GM18873 (cell line): Measurements from ENCODE around the gene RCAN1.
"Not testable (repeated sequence)": the region's sequence is repeated elsewhere in the genome, so short reads cannot be mapped to it uniquely, and the experiment has no call there.

Experiments
- ATAC-seq: cut with Tn5 transposase; IDR thresholded peaks from one replicate; pipeline ENCODE4 v1.9.1; 2021; ENCODE audit warnings: mild to moderate bottlenecking, moderate library complexity, moderate number of reproducible peaks; ENCODE audit not compliant: unreplicated experiment, low FRiP score

Gene RCAN1

DNA sequence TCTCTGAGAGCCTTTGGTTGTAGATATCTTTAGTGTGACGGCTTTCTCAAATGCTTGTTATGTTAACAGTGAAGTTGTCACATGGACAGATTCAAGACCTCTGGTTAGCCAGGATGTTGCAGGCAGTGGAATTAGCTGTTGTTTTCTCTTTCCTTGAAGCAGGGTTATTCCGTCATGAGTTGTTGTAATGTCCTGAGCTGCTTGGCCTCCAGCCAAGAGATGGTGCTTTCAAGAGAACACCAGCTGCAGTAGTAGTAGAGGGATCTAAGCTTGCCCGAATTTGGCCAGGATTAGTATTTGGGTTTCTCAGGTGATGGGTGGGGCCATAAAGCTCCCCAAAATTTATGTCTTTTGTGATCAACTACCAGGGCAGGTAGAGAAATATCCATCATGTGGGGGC is 116.3 kb downstream of the RCAN1 start:
- ATAC-seq: no peak

- ATAC-seq: not testable (repeated sequence)
These were observed 131.1 kb downstream of the RCAN1 start for GRCh38 chr21:34483854-34484253.

GRCh38 chr21:34483435-34483834 is 131.5 kb downstream of the RCAN1 start:
- not testable (repeated sequence) for ATAC-seq

DNA sequence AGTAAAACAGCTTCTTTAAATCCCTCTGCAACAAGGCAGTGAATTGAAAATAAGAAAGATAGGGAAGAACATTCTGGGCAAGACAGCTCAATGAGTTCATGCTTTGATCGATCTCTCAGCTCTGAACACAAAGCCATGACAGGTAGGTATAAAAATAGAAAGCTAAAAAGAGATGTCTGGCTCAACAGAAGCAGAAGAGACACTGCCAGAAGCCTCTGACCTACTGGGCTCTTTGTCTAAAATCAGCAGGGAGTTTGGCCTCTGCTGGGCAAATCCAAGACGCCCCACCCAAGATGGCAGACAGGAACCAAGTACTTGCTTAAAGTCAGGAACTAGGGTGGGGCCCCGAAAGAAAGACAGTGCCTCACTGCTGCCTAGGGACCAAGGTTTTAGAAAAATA is 147.6 kb downstream of the RCAN1 start:
- ATAC-seq: not testable (repeated sequence)
